Activated CD8-positive, alpha-beta memory T cell treated with anti-CD3 and anti-CD28 coated beads for 48 hours (primary cell): ENCODE results near the gene RAB3IL1.
"Not testable (repeated sequence)": the region's sequence is repeated elsewhere in the genome, so short reads cannot be mapped to it uniquely, and the experiment has no call there.

Experiments
- DNase-seq, 3 experiments: peaks; one replicate each; pipeline ENCODE4 v3.0.0-alpha.2; 2020; ENCODE audit warnings: low read depth in 2 of 3, low spot score in 2 of 3

Gene RAB3IL1

GRCh38 chr11:61887839-61888494 is 29.4 kb downstream of the RAB3IL1 start:
- DNase-seq, result no peak

GRCh38 chr11:61886643-61887042 is 30.7 kb downstream of the RAB3IL1 start:
- no peak for DNase-seq

GRCh38 chr11:61885784-61886580 is 31.4 kb downstream of the RAB3IL1 start:
- DNase-seq, result no peak

GRCh38 chr11:61885166-61885778 is 32.1 kb downstream of the RAB3IL1 start:
- DNase-seq, result no peak

GRCh38 chr11:61883947-61884346 is 33.4 kb downstream of the RAB3IL1 start:
- DNase-seq, result no peak

- DNase-seq, result no peak
These were observed 34.0 kb downstream of the RAB3IL1 start for GRCh38 chr11:61883327-61883726.

- DNase-seq, result no peak
These were observed 34.5 kb downstream of the RAB3IL1 start for GRCh38 chr11:61882879-61883278.

GRCh38 chr11:61882267-61882666 is 35.1 kb downstream of the RAB3IL1 start:
- not testable (repeated sequence) for DNase-seq

- DNase-seq, result no peak
These were observed 36.0 kb downstream of the RAB3IL1 start for GRCh38 chr11:61881397-61881796.

GRCh38 chr11:61880454-61880853 is 36.9 kb downstream of the RAB3IL1 start:
- no peak for DNase-seq

- no peak for DNase-seq
These were observed 37.3 kb downstream of the RAB3IL1 start for GRCh38 chr11:61880031-61880430.

- no peak for DNase-seq
These were observed 38.2 kb downstream of the RAB3IL1 start for GRCh38 chr11:61879152-61879551.

GRCh38 chr11:61875698-61876097 is 41.7 kb downstream of the RAB3IL1 start:
- DNase-seq, result no peak

- no peak for DNase-seq
These were observed 42.5 kb downstream of the RAB3IL1 start for GRCh38 chr11:61874853-61875252.

GRCh38 chr11:61874377-61874809 is 43.0 kb downstream of the RAB3IL1 start:
- no peak for DNase-seq

- DNase-seq, result no peak
These were observed 43.6 kb downstream of the RAB3IL1 start for GRCh38 chr11:61873588-61874376.

- no peak for DNase-seq
These were observed 44.3 kb downstream of the RAB3IL1 start for GRCh38 chr11:61872935-61873565.

GRCh38 chr11:61871158-61871597 is 46.2 kb downstream of the RAB3IL1 start:
- peak; percentile 24 to 59 (median 57) for DNase-seq

GRCh38 chr11:61870541-61871031 is 46.8 kb downstream of the RAB3IL1 start:
- no peak for DNase-seq

- DNase-seq, result no peak
These were observed 47.5 kb downstream of the RAB3IL1 start for GRCh38 chr11:61869708-61870451.
